Rectal smooth muscle tissue (tissue), 1 donor: ENCODE data around the gene DLGAP1.
"Not testable (repeated sequence)": the region's sequence is repeated elsewhere in the genome, so short reads cannot be mapped to it uniquely, and the experiment has no call there.

Experiments used
- H3K27ac ChIP-seq: one replicate; pipeline ENCODE4 v1.7.0; 2013; ENCODE audit warnings: low read depth, low read length, inconsistent platforms
- H3K27me3 ChIP-seq: one replicate; pipeline ENCODE4 v1.7.0; 2013; ENCODE audit warnings: low read length; ENCODE audit not compliant: control insufficient read depth, insufficient read depth
- H3K36me3 ChIP-seq: one replicate; pipeline ENCODE4 v1.7.0; 2013; ENCODE audit warnings: low read length; ENCODE audit not compliant: control insufficient read depth, insufficient read depth
- H3K4me1 ChIP-seq: one replicate; pipeline ENCODE4 v1.7.0; 2013; ENCODE audit warnings: low read length; ENCODE audit not compliant: control insufficient read depth, insufficient read depth
- H3K4me3 ChIP-seq: one replicate; pipeline ENCODE4 v1.7.0; 2013; ENCODE audit warnings: low read length
- H3K9ac ChIP-seq: one replicate; pipeline ENCODE4 v1.7.0; 2013; ENCODE audit warnings: low read length

The DLGAP1 gene

DNA sequence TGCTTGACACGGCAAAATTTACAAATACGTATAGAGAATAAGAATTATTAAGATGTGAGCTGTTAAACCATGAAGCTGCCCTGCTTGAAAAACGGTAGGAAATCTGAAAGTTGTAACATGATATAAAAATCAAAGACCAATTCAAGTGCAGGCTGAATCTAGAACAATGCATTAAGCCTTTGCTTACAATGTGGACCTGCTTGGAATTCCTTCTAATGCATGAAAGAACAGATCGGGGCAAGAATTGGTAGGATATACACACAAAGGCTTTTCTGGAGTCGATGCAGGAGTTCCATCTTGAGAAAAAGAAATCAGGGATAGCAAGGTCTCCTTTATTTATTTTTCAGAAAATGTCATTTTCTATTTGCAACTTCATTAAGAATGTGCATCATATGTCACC is 136.8 kb downstream of the DLGAP1 start:
- no peak overlapping the region for H3K27ac ChIP-seq
- H3K27me3 ChIP-seq = no peaks in the 10 kb centered on the region
- H3K4me1 ChIP-seq = no peaks in the 10 kb centered on the region

DNA sequence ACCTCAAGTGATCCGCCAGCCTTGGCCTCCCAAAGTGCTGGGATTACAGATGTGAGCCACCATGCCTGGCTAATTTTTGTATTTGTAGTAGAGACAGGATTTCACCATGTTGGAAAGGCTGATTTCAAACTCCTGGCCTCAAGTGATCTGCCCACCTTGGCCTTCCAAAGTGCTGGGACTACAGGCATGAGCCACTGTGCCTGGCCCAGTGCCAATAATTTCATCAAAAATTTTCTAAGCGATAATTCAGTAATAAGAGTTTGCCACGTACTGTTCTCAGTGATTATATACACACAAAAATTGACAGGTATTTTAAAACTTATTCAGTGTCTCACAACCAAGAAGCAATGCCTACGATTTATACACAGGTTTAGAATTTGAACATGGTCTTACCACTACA is 143.2 kb downstream of the DLGAP1 start:
- H3K36me3 ChIP-seq, H3K9ac ChIP-seq, H3K4me1 ChIP-seq, H3K27me3 ChIP-seq, H3K4me3 ChIP-seq, H3K27ac ChIP-seq: not testable (repeated sequence)

More for the DNA sequence above, 136.8 kb downstream of the DLGAP1 start:
- Histone ChIP-seq H3K4me3 (no peak overlapping the region), H3K9ac (no peak overlapping the region), H3K36me3 (no peaks in the 10 kb centered on the region)

DNA sequence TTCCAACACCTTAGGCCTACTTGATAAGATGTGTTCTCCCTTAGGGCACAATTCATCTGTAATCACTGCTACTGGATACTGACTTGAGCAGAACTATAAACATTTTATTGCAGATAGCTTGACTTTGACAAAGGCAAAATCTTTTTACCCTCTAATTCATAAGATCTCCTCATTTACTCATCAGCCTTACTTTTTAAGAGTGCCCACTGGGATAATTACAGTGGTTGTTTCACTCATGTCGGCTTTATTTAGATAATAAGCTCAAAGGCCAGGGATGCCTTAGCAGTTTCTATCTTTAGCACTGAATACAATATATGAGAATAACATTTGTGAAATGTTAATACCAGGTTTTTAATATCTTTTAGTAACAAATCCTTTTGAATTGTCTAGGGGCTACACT is 144.0 kb downstream of the DLGAP1 start:
- Histone ChIP-seq H3K27me3 (no peaks in the 10 kb centered on the region), H3K36me3 (no peaks in the 10 kb centered on the region), H3K9ac (no peak overlapping the region), H3K27ac (no peak overlapping the region), H3K4me3 (no peak overlapping the region), H3K4me1 (no peaks in the 10 kb centered on the region)

DNA sequence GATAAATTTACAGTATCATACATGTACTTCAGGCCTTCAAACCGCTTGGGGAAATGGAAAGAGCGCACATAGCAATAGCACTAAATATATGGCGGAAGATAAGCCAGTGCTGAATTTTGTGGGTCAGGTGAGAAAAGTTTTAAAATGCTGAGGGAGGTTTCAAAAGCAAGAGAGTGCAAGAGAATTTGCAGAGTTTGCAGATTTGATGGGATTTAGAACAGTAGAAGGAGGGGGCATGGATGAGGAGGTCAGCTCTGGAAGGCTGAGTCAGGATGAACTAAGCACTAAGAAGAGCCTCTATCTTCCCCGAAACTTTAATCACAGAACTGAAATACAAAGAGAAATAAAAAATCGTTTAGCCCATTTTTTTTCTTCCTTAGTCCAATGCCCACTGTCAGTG is 145.9 kb downstream of the DLGAP1 start:
- Histone ChIP-seq H3K36me3 (no peaks in the 10 kb centered on the region), H3K9ac (no peak overlapping the region), H3K27me3 (no peaks in the 10 kb centered on the region), H3K27ac (no peak overlapping the region), H3K4me3 (no peak overlapping the region), H3K4me1 (no peaks in the 10 kb centered on the region)

DNA sequence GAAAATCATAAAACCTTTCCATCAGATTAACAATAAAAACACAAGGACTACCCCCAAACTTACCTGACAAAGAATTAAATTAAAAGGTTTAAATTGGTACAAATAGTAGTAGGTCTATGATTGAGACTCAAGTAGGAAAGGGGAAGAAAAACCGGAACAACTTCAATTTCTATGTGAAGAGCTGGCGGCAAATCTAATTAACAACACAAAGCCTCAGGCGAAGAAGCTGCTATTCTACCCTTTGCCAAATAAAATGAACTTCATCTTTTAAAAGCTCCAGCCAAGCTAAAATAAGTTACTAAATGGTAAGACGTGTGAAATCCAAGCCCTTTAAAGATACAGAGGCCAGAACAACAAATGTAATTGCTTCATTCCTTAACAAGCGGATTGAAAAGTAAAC is 146.5 kb downstream of the DLGAP1 start:
- Histone ChIP-seq H3K4me1 (no peaks in the 10 kb centered on the region), H3K27ac (no peak overlapping the region), H3K4me3 (no peak overlapping the region), H3K27me3 (no peaks in the 10 kb centered on the region), H3K9ac (no peak overlapping the region), H3K36me3 (no peaks in the 10 kb centered on the region)

DNA sequence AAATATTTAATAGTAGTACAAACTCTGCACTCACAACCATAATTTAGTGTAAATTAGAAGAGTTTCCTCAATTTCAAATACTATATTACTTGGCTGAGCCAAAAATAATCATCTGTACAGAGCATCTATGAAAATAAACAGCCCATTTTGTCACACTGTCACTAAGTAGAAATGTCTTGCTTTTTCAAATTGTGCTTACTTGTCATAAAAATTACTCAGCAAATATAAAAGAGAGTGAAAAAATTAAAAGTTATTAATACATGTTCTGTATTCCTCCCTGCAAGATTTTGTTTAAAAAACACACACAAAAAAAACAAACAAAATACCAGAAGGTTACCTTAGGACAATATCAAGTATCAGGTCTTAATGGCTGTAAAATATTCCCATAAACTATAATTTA is 155.7 kb downstream of the DLGAP1 start:
- no peak overlapping the region for H3K4me3 ChIP-seq
- H3K9ac ChIP-seq = no peak overlapping the region
- no peaks in the 10 kb centered on the region for H3K27me3 ChIP-seq
- H3K27ac ChIP-seq = no peak overlapping the region
- H3K36me3 ChIP-seq = no peaks in the 10 kb centered on the region
- no peaks in the 10 kb centered on the region for H3K4me1 ChIP-seq

DNA sequence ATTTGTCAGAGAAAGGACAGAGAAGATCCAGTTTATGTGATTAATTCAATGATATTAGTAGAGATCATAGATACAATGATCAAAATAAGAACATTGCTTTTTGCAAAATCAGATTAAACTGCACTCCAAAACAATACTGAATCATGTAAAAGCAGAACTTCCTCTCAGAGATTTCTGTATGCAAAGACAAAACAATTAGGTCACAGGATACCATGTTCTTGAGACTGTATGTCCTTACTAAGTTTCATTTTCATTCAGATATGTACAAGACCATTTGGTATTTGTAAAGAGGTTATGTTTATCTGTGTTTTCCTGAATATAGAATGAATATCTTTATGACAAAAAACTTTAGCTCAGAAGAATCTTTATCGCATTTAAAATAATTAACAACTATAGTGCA is 161.8 kb downstream of the DLGAP1 start:
- no peak overlapping the region for H3K4me3 ChIP-seq
- no peaks in the 10 kb centered on the region for H3K36me3 ChIP-seq
- H3K9ac ChIP-seq = no peak overlapping the region
- no peaks in the 10 kb centered on the region for H3K4me1 ChIP-seq
- no peaks in the 10 kb centered on the region for H3K27me3 ChIP-seq
- no peak overlapping the region for H3K27ac ChIP-seq

DNA sequence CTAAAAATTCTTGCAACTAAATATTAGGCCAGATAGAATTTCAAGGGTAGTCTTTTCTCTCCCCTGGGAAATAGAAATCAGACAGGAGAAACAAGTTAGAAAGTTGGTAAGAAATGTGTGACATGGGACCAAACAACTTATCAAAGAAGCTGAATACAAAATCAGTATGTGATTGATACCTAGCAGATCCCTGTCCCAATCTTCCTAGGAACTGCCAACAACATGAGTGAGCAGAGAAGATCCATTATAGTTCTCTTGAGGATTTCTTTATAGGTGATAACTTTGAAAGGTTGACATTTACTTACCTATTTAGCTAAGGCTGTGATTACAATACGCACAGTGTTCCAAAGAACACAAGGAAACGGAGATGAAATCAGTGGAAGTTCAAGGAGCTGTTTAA is 162.4 kb downstream of the DLGAP1 start:
- Histone ChIP-seq H3K27me3 (no peaks in the 10 kb centered on the region), H3K9ac (no peak overlapping the region), H3K4me3 (no peak overlapping the region), H3K4me1 (no peaks in the 10 kb centered on the region), H3K36me3 (no peaks in the 10 kb centered on the region), H3K27ac (no peak overlapping the region)

DNA sequence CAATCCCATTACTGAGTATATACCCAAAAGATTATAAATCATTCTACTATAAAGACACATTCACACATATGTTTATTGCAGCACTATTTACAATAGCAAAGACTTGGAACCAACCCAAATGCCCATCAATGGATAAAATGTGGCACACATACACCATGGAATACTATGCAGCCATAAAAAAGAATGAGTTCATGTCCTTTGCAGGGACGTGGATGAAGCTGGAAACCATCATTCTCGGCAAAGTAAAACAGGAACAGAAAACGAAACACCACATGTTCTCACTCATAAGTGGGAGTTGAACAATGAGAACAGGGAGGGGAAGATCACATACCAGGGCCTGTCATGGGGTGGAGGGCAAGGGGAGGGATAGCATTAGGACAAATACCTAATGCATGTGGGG is 167.8 kb downstream of the DLGAP1 start:
- not testable (repeated sequence) for H3K36me3 ChIP-seq, H3K9ac ChIP-seq, H3K4me3 ChIP-seq, H3K27me3 ChIP-seq, H3K4me1 ChIP-seq, H3K27ac ChIP-seq

DNA sequence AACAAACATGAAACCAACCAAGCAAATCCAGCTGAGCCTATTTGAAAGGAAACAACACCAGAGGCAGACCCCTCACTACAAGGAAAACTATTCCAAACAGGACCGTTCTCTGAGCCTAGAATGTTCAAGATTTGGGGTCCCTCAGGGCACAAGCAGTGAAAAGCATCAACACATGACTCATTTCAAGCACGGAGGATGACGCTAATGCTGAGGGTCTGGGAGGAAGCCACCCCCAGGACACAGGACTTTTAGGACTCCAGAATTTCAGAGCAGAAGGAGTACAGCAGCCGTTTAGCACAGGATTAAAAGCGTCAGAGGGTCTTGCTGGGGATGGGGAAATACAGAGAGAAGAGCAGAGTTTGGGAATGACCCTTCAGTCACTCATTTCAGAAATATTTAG is 168.9 kb downstream of the DLGAP1 start:
- no peaks in the 10 kb centered on the region for H3K36me3 ChIP-seq
- H3K9ac ChIP-seq = no peak overlapping the region
- H3K27ac ChIP-seq = no peak overlapping the region
- H3K4me3 ChIP-seq = no peak overlapping the region
- H3K4me1 ChIP-seq = no peaks in the 10 kb centered on the region
- H3K27me3 ChIP-seq = no peaks in the 10 kb centered on the region

DNA sequence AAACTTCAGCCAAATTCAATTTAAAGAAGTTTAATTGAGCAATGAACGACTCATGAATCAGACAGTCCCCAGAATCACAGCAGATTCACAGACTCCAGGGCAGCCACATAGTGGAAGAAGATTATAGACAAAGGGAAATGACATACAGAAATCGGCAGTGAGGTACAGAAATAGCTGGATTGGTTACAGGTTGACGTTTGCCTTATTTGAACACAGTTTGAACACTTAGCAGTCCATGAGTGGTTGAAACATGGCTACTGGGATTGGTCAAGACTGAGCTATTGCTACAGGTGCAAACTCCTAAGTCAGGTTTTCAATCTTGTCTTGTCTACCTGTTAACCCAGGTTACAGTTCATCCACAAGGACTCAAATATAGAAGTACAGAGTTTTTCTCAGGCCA is 169.6 kb downstream of the DLGAP1 start:
- no peak overlapping the region for H3K27ac ChIP-seq
- no peaks in the 10 kb centered on the region for H3K27me3 ChIP-seq

DNA sequence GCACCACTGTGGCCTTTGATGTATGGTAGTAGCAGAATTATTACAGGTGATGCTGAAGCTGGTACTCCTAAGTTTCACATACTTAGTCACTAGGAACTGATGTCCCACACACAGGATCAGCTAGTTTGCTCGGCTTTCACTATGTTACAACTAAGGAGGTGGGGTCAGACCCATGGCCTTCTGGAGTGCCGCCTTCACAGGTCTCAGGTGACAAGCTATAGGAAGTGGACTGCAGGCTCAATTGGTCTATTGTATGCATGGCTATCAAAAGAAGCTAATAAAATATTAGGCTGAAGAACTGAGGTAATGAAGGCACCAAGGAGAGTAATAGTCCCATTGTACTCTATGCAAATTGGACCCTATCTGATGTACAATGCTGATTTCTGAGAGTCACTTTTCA is 170.6 kb downstream of the DLGAP1 start:
- Histone ChIP-seq H3K36me3 (no peaks in the 10 kb centered on the region), H3K4me1 (no peaks in the 10 kb centered on the region), H3K27ac (no peak overlapping the region), H3K4me3 (no peak overlapping the region), H3K9ac (no peak overlapping the region), H3K27me3 (no peaks in the 10 kb centered on the region)

More for the DNA sequence above, 169.6 kb downstream of the DLGAP1 start:
- no peak overlapping the region for H3K4me3 ChIP-seq
- H3K36me3 ChIP-seq = no peaks in the 10 kb centered on the region
- no peak overlapping the region for H3K9ac ChIP-seq
- no peaks in the 10 kb centered on the region for H3K4me1 ChIP-seq

DNA sequence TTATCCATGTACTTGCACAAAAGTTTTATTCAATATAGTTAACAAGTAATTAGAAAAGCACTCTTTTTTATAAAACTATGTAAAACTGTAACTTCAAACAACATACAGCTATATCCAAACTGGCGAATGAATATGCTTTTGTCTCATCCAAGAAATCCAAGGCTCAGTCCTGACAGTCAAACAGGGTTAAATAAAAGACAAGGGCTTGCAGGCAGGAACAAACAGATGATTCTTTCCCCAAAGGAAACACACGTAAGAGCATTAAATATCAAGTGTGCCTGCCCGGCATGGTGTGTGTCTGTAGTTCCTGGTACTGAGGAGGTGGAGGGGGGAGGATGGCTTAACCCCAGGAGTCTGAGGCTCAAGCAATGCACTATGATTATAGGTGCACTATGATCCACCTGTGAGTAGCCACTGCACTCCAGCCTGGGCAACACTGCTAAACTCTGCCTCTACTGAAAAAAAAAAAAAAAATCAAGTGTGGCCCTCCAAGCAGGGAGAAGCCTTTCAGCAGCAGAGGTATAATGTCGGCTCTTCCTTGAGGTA is 171.3 kb downstream of the DLGAP1 start:
- no peak overlapping the region for H3K27ac ChIP-seq
- H3K4me1 ChIP-seq = no peaks in the 10 kb centered on the region
- H3K9ac ChIP-seq = no peak overlapping the region
- no peak overlapping the region for H3K4me3 ChIP-seq
- H3K27me3 ChIP-seq = no peaks in the 10 kb centered on the region
- no peaks in the 10 kb centered on the region for H3K36me3 ChIP-seq
